Thyroid gland (tissue), 4 donors: Measurements from ENCODE around the gene APBA1. TPM values are rescaled to one million over a fixed set of nuclear protein-coding genes. Genes with fewer than 3 reads are reported as not detected.

Source experiments
- DNase-seq, 2 donors: peaks; one replicate each; pipeline ENCODE4 v3.0.0-alpha.2; 2019
- H3K27ac ChIP-seq, 3 donors: fragments of 200-600 bp; sonication (generic); 1 replicate in 2 of 3; 2 replicates in 1 of 3; pipeline ENCODE4 v1.5.1; 2016 to 2019; ENCODE audit warnings: mild to moderate bottlenecking in 1 of 3, moderate library complexity in 1 of 3
- H3K27me3 ChIP-seq: fragments of 200-600 bp; sonication (generic); one replicate; pipeline ENCODE4 v1.5.1; 2019
- H3K36me3 ChIP-seq, 2 donors: fragments of 200-600 bp; sonication (generic); one replicate each; pipeline ENCODE4 v1.5.1; 2016 to 2019
- H3K4me1 ChIP-seq, 2 donors: fragments of 200-600 bp; sonication (generic); one replicate each; pipeline ENCODE4 v1.5.1; 2017 to 2019
- H3K4me3 ChIP-seq, 3 donors: fragments of 200-600 bp; sonication (generic); replicated peaks in 1 of 3; 1 replicate in 2 of 3; 2 replicates in 1 of 3; pipeline ENCODE4 v1.5.1; 2016; ENCODE audit warnings: mild to moderate bottlenecking in 1 of 3
- H3K9me3 ChIP-seq: fragments of 200-600 bp; sonication (generic); one replicate; pipeline ENCODE4 v1.5.1; 2017
- POLR2A ChIP-seq, 2 donors: fragments of 450-650 bp; IDR thresholded peaks; one replicate each; pipeline ENCODE4 v1.6.1; 2017; ENCODE audit warnings: antibody characterized with exemption in 2 of 2, mild to moderate bottlenecking in 2 of 2, moderate library complexity in 1 of 2
- WGBS, 2 donors: methylation state at CpG; one replicate each; pipeline ENCODE4 v1.1.5; 2017; 5-methylcytosine and 5-hydroxymethylcytosine counted together
- intact Hi-C: fragments of 100-400 bp; cut with DNase I; formaldehyde crosslinking; loops from one replicate; pipeline ENCODE4 v1.15.1; 2023
- total RNA-seq, 4 donors: library from RNA; depleted of rRNA; stranded (reverse); fragments of >200 nt; gene quantifications; one replicate each; pipeline ENCODE4 v1.2.3, GENCODE V29; 2016
- TF ChIP-seq, protein P1 (sequence below), 6 experiments: fragments of 200-600 bp in 3 of 6; fragments of 450-650 bp in 3 of 6; sonication (generic) in 3 of 6; IDR thresholded peaks; one replicate each; pipeline ENCODE4 v1.5.1; 2016 to 2019; ENCODE audit warnings: antibody characterized with exemption in 6 of 6, mild to moderate bottlenecking in 2 of 6, inconsistent platforms in 1 of 6, moderate library complexity in 1 of 6

Gene APBA1
- total RNA-seq, 4 donors from 2014 or later, result 2.8 to 11.2 (median 3.8) TPM

DNA sequence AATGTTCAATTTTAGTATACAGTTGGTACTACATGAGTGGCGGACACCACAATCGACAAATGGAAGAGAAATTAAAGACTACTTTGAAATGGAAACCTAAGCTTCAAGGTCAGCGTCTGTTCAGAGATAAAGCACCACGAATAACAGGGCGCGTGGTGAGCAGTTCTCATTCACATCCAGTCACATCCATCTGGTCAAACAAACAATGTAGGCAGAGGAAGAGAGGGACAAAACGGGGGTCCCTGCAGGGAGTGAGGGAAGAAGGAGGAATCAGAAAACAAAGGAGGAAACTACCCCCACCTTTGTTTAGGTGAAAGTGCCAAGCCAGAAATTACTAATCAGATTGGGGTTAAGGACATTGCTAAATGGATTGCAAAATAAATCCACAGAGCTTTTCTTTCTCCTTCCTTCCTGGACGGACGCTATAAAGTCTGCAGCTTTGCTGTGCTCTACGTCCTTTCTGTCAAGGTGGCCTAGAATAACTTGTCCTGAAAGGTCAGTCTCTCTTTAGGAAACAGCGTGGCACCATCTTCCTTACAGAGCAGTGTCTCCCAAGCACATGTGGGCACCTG lies 208.6 kb downstream of the APBA1 start:
- H3K27me3 ChIP-seq, result no peaks in the 10 kb centered on the region
- no peak for DNase-seq

DNA sequence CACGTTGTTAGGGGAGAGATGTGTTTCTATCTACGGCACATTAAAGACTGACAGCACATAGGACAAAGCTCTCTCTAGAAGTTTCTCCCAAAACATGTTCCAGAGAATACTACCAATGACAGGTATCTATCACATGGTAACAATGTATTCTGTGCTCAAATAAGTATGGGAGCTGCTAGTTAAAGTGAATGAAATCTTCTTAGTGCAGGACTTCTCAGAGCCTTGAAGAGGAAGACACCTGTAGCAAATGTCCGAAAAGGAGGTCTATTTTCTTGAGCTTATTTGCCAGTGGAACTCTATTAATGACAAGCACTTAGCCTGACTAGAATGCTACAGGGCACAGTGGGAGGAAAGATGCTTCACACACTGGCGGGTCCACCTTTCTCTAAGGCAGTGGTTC lies 209.8 kb downstream of the APBA1 start:
- Histone ChIP-seq H3K4me1 (peaks cover 6 to 13% of the 10 kb centered on the region in 2 donors), H3K27me3 (no peaks in the 10 kb centered on the region), H3K27ac (peak overlapping the region in 1 of 3 donors; percentile 29), H3K9me3 (no peaks in the 10 kb centered on the region), H3K4me3 (no peak overlapping the region), H3K36me3 (no peaks in the 10 kb centered on the region)
- intact Hi-C loops, result no loop called here
- WGBS, 2 donors, result 88 to 96% methylated on average over 4 of the region's 4 CpGs
- DNase-seq, result no peak
- no peak for TF ChIP-seq POLR2A (IDR thresholded peaks at IDR 0.05)
- TF ChIP-seq, protein P1, sequence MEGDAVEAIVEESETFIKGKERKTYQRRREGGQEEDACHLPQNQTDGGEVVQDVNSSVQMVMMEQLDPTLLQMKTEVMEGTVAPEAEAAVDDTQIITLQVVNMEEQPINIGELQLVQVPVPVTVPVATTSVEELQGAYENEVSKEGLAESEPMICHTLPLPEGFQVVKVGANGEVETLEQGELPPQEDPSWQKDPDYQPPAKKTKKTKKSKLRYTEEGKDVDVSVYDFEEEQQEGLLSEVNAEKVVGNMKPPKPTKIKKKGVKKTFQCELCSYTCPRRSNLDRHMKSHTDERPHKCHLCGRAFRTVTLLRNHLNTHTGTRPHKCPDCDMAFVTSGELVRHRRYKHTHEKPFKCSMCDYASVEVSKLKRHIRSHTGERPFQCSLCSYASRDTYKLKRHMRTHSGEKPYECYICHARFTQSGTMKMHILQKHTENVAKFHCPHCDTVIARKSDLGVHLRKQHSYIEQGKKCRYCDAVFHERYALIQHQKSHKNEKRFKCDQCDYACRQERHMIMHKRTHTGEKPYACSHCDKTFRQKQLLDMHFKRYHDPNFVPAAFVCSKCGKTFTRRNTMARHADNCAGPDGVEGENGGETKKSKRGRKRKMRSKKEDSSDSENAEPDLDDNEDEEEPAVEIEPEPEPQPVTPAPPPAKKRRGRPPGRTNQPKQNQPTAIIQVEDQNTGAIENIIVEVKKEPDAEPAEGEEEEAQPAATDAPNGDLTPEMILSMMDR (IDR thresholded peaks at IDR 0.05), result no peak

More for the DNA sequence above, 208.6 kb downstream of the APBA1 start:
- Histone ChIP-seq H3K9me3 (no peaks in the 10 kb centered on the region), H3K36me3 (no peaks in the 10 kb centered on the region), H3K4me1 (peaks cover 6 to 13% of the 10 kb centered on the region in 2 donors), H3K4me3 (no peak overlapping the region), H3K27ac (peak overlapping the region in 2 of 3 donors; percentile 29 to 45)
- TF ChIP-seq POLR2A (IDR thresholded peaks at IDR 0.05), result no peak
- TF ChIP-seq, protein P1 (IDR thresholded peaks at IDR 0.05), result no peak
- intact Hi-C loops, result no loop called here
- 77% methylated on average over 11 of the region's 11 CpGs for WGBS, 2 donors

DNA sequence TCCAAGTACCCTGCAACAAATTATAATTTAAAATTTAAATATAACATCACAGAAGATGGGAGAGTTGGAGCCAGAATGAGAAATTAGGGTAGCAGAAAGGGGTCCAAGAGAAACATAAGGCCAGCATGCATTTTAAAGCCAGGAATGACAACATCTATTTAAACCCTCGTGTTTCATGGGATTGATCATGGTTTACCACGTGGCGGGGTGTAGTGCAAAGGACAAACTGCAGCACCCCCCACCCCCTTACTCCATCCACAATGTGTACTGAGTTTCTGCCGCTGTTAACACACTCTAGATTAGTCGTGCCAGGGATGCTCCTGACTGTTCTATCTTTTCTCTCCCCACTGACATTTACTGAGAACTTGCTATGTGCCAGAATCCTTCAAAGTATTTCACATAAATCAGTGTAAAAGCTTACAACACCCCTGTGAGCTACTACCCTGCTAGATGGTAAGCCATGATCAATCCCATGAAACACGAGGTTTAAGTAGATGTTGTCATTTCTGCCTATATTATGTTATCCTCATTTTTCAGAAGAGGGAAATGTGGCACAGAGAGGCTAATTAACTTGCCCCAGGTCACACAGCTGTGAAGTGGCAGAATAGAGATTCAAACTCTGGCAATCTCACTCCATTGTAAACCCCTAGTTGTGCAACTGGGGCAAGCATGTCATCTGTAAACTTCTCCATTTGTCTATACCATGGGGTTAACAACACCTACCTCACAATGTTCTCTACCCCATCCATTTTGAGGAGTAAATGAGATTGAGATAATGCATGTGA lies 210.9 kb downstream of the APBA1 start:
- no peaks in the 10 kb centered on the region for H3K36me3 ChIP-seq
- H3K27ac ChIP-seq, result no peak overlapping the region
- no peak overlapping the region for H3K4me3 ChIP-seq
- intact Hi-C loops, result no loop called here
- H3K4me1 ChIP-seq, result peaks cover 6 to 13% of the 10 kb centered on the region in 2 donors
- H3K9me3 ChIP-seq, result no peaks in the 10 kb centered on the region
- no peak for DNase-seq
- H3K27me3 ChIP-seq, result no peaks in the 10 kb centered on the region
- TF ChIP-seq POLR2A (IDR thresholded peaks at IDR 0.05), result no peak
- TF ChIP-seq, protein P1 (IDR thresholded peaks at IDR 0.05), result no peak
- WGBS, 2 donors, result 83 to 84% methylated on average over 6 of the region's 6 CpGs

DNA sequence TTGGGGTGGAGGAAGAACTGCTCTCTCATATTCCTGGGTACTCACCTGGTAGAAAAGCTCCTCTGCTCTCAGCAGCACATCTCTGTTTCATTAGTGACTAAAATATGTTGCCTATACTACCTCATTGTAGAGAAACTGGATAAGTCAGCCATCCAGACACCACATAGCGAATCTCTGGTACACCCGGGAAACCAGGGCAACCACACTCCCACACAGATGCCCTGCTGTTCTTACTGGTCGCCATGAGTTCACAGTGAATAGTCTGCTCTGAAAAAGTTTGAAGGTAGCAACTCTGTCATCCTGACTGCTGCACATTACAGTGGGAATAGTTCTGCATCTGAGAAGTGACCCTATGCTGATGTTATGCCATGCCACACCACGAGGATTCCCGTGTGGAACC lies 212.2 kb downstream of the APBA1 start:
- Histone ChIP-seq H3K4me1 (peaks cover 6 to 13% of the 10 kb centered on the region in 2 donors), H3K27me3 (no peaks in the 10 kb centered on the region), H3K27ac (no peak overlapping the region), H3K9me3 (no peaks in the 10 kb centered on the region), H3K4me3 (no peak overlapping the region), H3K36me3 (no peaks in the 10 kb centered on the region)
- no peak for DNase-seq
- intact Hi-C loops, result no loop called here
- TF ChIP-seq POLR2A (IDR thresholded peaks at IDR 0.05), result no peak
- TF ChIP-seq, protein P1 (IDR thresholded peaks at IDR 0.05), result no peak
- 93 to 98% methylated on average over 5 of the region's 5 CpGs for WGBS, 2 donors

DNA sequence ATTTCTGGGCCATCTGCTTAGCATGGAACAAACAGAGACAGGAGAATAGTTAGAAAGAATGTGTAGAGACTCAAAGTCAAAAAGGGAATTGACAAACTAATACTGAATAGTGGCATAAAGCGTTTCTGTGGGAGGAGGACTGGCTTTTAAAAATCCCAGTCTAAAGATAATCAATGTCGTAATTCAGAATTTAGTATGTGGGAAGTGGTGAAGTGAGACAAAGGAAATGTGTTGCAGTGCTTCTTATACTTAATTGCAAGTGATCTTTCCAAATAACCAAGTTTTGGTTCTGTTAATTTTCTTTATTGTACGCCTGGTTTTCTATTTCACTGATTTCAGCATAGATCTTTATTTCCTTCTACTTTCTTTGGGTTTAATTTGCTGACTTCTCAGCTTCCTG lies 214.0 kb downstream of the APBA1 start:
- Histone ChIP-seq H3K36me3 (no peaks in the 10 kb centered on the region), H3K9me3 (no peaks in the 10 kb centered on the region), H3K4me3 (no peak overlapping the region), H3K27me3 (no peaks in the 10 kb centered on the region), H3K4me1 (peaks cover 22 to 23% of the 10 kb centered on the region in 2 donors), H3K27ac (no peak overlapping the region)
- DNase-seq, result no peak
- TF ChIP-seq, protein P1 (IDR thresholded peaks at IDR 0.05), result no peak
- TF ChIP-seq POLR2A (IDR thresholded peaks at IDR 0.05), result no peak
- intact Hi-C loops, result no loop called here
- WGBS, 2 donors, result 93 to 94% methylated on average over 3 of the region's 3 CpGs
